HG03045 (cell line): ENCODE results near the gene ZNF669.

Source experiments
- ATAC-seq: cut with Tn5 transposase; IDR thresholded peaks from one replicate; pipeline ENCODE4 v1.9.1; 2021; ENCODE audit warnings: mild to moderate bottlenecking, moderate library complexity; ENCODE audit not compliant: unreplicated experiment

The ZNF669 gene

DNA sequence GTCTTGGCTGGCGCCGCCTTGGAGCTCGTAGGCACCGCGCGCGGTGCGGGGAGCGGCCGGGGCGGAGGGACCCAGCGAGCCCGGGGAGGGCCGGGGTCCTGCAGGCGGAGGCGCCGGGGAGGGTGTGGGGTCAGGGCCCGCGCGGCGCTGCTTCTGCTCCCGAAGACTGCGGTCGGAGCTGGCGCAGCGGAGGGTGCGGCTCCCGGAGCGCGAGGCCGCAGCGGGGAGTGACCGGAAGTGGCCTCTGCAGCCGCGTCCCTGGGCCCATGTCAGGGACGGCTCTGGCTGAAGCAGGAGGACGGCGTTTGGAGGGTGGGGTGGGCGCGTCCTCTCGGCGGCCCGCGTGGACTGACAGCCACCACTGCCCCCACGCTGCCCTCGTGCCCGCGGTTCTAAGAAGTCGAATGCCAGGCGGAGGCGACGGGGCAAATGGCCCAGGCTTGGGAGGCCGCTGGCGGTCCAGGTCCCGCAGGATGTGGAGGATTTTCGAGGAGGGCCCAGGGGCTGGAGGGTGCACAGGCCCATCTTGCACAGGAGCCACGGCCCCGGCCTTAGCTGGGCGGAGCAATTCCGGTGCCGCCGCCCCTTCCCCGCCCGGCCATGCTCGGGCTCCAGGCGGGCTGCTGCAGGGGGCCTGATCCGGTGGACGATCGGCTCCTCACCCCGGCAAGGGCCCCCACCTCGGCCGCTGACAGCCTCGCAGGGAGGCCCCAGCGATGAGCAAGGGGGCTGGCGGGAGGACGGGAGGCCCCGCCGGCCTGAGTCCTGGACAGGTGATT, 7.7 kb upstream of the ZNF669 start:
- no peak for ATAC-seq

DNA sequence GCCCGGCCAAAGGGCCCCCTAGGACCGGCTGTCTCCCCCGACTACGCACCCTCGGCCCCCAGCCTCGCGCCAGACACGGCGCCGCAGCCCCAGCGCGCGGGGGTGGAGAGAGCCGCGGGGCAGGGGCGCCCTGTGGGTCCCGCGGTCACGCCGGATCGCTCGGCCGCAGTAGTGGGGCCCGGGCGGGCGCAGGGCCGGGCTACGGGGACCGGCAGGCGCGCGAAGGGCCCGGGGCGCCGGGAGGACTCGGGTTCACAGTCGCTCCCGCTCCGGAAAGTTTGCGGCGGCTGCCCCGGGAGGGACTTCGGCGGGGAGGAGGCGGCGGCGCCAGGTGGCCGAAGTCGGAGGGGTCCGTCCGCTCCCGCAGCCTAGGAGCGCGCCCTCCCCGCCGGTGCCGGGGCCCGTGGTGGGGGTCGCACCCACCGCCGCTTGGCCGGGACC, 7.1 kb upstream of the ZNF669 start:
- ATAC-seq: no peak

DNA sequence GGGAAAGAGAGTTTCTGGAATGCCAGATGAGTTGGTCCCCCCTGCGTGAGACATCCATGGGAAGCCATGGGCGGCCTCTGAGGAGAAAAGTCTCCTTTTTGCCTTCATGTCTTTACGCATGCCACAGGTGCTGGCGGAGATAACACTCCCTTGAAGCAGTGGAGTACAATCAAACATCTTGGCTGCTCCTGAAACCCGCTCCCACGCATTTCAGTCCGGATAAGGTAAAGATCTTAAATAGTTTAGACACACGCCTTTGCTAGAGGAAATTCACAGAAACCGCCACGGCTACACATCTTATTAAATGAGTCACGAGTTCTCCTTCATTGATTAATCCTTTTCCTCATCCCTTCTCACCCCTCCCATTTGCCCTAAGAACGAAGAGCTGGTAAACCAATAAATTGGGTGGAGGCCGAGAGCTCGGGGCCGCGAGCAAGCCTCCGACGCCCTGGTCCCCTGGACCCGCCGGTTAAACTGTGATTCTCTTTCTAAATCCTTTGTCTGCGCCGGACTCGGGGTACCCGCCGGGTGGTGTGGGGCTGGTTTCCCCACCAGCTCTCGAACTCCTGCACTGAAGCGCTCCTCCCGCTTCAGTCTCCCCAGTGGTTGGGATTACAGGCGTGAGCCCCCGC, 6.6 kb upstream of the ZNF669 start:
- ATAC-seq: no peak

DNA sequence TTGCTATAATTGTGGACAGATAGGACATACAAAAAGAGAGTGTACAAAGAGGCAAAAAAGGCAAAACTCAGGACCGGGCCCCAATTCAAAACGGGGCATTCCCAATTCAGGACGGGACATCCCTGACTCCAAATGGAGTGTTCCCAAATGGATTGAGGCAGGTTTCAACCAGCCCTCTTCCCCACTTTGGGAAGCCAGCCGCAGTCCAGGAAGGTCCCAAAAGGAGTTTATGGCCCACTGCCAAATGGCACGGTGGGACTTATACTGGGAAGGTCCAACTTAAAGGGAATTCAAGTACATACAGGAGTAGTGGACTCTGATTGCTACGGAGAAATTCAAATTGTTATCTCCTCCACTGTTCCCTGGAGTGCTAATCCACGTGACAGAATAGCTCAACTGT, 3.5 kb upstream of the ZNF669 start:
- no peak for ATAC-seq

DNA sequence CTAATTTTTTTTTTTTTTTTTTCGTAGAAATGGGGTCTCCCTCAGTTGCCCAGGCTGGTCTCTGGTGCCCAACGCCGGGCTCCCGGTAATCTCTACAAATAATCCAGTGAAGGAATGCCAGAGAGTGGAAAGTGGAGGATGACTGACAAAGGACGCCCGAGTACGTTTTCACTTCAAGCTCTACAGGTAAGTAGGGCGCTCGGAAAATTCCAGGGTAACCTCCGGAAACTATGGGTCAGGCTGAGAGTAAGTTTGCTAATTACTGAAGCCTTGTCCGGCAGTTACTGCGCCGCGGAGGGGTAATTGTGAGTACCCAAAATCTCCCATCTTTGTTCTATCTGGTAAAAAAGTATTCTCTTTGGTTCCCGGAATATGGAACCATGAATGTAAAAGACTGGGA, 1.8 kb upstream of the ZNF669 start:
- no peak for ATAC-seq

DNA sequence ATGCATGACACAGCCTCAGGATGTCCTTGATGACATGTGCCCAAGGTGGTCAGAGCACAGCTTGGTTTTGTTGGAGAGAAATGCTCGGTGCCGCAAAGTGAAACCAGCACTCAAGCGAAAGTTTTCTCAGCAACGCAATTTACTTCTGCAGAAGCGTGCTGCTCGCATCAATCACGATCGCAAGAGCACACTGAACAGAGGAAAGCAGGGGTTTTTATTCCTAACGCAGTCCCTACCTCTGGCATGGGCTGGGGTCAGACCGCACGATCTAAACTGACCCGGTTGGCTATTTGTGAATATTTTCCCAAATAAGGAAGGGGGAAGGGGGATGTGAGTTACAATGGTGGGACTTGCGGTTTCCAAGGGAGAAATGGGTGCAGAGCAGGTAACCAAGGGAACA, 809 bp upstream of the ZNF669 start:
- ATAC-seq: no peak

DNA sequence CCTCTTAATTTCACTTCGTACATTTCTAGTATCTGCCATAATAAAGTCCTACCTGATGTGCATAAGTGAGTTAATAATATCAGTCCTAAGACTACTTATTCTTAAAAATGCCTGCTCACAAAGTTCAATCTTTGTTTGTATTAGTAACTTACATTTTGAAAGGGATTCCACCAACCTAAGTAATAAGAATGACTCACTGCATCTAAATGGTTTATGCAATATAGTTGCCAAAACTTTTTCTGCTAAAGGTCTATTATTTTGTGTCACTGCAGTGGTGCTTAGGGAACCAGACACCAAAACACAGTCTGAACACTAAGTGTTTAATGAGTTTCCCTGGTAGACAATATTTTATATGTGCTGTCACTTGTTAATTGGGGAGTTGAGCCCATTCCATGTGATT, 1.8 kb downstream of the ZNF669 start:
- ATAC-seq: no peak

DNA sequence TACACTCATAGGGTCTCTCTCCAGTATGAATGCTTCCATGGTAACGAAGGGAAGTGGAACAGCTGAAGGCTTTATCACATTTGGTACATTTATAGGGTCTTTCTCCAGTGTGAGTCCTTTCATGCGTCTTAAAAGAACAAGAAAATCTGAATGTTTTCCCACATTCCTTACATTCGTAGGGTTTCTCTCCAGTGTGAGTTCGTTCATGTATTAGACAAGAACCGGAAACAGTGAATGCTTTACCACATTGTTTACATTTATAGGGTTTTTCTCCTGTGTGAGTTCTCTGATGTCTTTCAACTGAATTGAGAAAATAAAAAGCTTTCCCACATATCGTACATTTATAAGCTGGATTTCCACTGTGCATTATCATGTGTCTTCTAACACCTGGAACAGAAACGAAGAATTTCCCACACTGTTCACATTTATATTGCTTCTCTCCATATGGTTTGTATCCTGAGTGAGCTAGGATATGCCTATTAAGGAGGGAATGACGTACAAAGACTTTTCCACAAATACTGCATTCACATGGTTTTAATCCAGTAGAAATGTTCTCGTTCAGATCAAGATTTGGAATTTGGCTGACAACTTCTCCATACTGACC, 3.4 kb downstream of the ZNF669 start:
- ATAC-seq: no peak

DNA sequence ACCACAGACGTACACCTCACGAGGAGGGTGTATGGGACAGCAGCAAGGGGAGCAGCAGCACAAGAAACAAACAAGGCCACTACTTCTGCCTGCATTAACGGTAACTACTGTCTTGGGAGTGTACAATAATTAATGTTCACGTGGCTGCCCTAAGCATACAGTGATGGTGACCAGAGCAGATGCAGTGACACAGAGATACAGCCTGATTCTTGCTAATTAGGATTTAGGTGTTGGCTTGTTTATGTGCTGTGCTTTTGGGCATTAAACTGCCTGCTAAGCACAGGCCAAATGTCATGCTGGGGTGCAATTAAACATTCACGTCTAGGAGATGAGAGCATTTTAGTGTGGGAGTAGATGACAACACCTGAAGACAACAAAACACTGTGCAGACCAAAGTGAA, 7.2 kb downstream of the ZNF669 start:
- ATAC-seq: no peak

DNA sequence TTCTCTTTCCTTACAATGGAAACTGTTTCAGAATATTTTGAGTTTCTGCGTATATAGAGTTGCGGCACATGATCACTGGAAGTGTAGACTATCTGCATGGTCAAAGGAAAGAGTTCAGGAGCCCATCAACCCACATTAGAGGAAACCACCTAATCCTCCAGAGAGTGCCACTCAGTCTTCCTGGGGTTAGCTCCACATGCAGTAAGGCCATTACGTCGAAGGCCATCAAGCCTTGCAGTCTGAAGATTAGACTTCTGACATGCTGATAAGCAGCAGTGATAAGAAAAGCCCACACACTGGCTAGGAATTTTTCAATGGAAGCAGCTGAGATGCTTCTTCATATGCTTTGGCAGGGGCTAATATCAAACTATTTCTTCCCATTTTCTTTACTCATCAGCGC, 7.6 kb downstream of the ZNF669 start:
- no peak for ATAC-seq

DNA sequence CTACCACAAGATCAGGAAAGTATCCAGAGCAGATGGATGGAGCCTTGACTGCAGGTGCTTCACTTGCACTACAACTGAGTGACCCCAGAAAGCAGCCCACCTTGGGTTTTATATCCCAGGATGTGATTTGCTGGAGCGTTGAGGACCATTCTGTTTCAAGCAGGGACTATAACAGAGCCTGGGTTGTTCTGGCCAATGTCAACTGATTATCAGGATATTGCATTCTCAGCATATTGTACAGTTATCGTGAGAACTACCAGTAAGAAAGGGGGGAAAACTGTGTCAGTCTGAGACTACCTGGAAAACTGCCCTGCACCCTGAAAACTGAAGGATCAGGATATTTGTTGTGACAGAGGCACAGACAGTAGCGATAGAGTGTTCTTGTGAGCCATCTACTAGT, 8.0 kb downstream of the ZNF669 start:
- ATAC-seq: no peak

DNA sequence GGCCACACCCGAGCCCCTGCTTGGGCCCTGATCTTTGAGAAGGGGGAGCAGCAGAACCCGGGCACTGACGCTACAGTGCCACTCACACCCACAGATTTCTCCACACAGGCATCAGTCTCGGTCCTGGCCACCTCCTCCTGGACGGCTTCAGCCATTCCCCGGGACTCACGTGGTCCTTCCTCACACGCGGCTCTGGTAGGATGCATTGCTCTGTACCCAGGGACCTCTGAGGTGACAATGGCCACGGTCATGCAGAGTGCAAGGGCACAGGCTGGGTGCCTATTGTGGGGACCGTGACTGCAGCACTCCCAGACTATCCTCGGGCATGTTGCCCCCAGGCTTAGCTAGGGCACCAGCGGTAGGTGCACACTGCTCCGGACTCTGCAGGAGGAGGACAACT, 13.7 kb downstream of the ZNF669 start:
- no peak for ATAC-seq

DNA sequence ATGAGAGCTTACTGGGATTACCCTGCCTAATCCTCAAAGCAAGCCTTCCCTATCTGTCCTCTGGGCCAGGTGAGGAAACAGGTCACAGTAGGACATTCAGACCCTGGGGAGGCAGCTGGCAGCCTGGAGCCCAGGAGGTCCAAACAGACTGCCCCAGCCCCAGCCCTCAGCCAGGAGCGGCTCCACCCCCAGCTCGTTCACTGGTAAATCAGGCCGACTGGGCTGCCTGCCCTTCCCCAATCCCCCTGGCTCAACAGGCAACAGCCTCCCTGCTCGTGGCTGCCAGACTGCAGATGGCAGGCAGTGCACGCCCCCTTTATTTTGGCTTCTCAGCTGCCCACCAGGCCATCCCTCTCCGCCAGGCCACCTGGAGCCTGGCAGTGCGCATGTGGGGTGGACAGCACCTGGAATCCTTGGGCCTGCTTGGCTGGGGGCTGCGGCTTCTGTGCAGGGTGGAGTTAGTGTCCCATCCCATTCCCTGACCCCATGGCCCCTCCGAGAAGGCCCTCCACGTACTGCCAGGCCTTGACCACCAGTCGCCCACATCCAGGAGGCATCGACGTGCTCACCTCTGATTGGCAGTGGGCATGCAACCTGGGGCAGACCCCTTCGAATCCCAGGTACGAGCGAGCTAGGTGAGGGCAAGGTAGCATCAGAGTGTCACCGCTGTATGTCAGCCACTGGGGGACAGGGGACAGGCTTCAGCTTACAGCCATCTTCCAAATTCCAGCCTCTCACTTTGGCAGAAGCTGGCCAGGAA, 14.4 kb downstream of the ZNF669 start:
- ATAC-seq: no peak

DNA sequence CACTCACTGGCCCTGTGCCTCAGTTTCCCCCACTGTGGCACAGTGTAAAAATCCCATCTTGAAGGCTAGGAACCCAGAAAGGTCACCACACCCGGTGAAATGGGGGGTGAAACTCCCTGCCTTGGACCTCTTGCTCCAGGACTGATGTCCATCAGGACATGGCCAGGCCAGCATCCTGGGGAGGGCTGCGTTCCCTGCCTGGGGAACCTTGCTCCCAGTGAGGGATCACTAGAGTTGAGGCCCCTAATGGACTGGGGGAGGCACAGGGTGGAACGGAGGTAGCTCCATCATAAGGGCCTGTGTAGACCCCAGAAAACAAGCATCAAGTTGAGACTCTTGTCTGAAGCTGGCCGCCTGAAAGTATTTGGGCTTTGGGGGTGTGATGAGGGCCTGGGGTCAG, 15.2 kb downstream of the ZNF669 start:
- ATAC-seq: no peak

DNA sequence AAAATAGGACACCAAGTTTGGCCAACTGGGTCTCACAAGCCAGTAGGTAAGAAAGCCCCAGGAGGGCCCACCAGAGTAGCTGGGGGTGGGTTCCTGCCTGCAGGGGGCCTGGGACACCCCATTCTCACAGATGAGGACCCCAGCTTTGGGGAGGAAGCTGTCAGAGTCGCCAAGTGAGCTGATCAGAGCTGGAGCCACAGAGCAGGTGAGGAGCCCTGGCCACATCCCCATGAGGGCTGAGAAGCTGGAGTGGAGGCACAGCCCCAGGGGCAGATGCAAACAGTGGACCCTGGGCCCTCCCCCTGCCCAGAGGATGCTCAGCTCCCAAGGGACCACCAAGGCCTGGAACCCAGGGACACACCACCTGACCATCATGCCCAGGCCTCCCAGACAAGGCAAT, 16.9 kb downstream of the ZNF669 start:
- ATAC-seq: no peak

DNA sequence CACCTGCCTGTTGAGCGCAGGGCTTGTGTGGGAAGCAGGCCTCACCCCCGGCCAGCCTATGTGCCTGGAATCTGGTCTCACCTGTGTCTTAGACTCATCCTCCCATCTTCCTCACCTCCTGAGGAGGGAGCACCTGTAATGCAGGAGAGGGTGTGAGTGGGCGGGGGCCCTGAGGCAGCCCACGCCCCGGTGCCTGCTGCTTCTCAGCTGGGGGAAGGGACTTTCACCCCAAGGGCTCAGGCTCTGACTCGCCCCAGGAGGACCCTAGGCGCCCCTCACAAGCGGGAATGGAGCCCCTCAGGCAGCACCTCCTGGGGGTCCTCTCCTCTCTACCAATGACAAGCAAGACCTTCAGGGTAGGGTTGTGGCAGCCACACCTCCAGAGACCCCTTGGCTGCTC, 18.8 kb downstream of the ZNF669 start:
- no peak for ATAC-seq

DNA sequence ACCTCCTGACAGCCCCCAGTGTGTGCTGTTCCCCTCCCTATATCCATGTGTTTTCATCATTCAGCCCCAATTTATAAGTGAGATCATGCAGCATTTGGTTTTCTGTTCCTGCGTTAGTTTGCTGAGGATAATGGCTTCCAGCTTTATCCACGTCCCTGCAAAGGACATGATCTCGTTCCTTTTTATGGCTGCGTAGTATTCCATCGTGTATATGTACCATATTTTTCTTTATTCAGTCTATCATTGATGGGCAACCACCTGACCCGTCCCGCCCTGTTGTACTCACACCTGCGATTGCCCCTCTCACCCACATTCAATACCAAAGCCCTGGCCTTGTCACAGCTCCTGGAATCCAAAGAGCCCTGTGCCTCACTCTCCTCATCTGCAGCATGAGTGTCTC, 19.4 kb downstream of the ZNF669 start:
- ATAC-seq: no peak

DNA sequence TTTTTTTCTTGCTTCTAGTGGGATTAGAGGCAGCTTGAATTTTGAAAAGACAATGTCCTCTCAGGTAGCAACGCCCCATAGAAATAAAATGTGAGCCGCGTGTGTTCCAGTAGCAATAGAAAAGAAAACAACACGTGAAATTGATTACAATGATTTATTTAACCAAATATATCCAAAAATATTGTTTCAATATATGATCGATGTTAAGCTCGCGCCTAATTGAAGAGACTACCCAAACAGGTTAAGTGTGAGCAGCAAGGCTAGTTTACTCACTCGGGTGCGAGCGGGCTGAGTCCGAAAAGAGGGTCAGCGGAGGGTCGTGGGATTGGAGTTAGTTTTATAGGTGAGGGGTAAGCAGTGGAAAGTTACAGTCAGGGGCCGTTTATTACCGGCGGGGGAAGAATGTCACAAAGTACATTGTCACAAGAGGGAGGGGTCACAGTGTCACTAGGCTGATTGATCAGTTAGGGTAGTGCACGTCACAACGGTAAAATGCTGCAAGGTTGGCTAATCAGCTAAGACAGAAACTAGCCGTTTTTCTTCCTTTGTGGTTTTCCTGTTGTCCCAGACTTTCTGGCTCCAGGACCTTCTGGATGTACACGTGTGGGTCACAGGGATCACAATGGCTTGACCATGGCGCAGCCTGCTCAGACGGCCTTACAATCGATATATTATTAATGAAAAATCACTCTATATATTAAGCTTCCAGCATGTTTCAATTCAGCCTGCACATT, 24.8 kb downstream of the ZNF669 start:
- no peak for ATAC-seq

DNA sequence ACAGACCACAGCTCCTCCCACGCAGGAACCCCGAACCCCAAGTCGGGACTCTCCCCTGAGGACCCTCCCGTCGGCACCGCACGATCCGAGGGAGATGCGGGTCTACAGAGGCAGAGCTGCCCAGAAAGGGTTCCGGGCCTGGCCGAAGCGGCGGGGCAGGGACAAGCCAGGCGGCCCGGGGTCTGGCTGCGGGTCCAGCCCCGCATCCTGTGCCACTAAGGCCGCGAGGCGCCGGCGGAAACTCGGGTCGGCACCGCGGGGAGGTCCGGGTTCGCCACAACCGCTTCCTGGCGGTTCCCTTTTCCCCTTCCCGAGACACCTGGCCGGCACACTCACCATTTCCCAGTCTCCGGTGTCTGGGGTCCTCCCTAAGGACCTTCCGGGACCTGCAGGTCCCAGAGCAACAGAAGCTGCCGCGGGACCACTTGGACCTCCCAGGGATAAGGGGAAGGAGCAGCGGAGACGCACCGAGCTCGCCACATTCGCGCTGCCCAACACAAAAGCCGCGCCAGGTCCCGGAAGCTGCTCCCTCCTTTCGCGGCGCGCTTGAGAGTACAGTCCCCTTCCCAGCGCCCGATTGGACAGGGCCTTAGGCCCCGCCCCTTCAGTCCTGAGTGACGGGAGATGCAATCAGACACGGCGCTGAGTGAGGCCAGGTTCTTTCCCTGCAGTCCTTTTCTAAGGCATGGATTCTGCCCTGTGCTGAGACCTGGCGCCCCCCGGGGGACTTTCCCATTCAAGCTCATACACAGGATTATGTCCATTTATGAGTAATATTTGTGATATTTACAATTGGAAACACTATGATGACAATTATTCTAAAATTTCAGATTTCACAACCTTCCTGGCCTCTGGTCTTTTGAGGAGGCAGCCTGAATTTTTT, 25.7 kb downstream of the ZNF669 start, which contains the start of gene ZNF670:
ZNF670 (minus strand) TSS at position 554 of the 883 bp plus-strand sequence; CDS start at position 339, 215 bp downstream.
- peak; percentile 100 for ATAC-seq

DNA sequence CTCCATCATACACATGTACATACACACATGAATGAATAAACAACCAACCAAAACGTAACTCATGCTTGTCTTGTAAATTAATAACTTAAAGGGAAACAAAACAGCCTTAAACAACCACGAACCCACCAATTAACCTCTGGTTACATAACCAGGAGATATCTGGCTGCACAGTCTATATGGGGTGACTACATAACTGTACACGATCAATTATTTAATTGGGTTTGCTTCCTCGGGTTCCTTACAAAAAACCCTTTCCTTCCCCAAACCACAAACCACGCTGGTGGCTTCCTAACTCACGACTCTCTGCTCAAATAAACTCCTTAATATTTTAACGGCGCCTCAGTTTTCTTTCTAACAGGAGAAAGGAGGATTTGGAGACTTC, 26.3 kb downstream of the ZNF669 start:
- no peak for ATAC-seq
